GM12874 (cell line): ENCODE results near the gene P2RY1.

Experiments
- CTCF ChIP-seq: IDR thresholded peaks from 2 replicates; pipeline ENCODE4 v1.5.1; 2011; ENCODE audit warnings: low read depth, mild to moderate bottlenecking, control low read depth, low read length, moderate library complexity; ENCODE audit not compliant: insufficient read depth

Gene P2RY1

GRCh38 chr3:152839511-152839910 is 4.6 kb downstream of the P2RY1 start:
- no peak for TF ChIP-seq CTCF

GRCh38 chr3:152841131-152841530 is 6.2 kb downstream of the P2RY1 start:
- no peak for TF ChIP-seq CTCF

- no peak for TF ChIP-seq CTCF
Measured at GRCh38 chr3:152842413-152842812, 7.5 kb downstream of the P2RY1 start.

GRCh38 chr3:152843955-152844354 is 9.0 kb downstream of the P2RY1 start:
- no peak for TF ChIP-seq CTCF

- TF ChIP-seq CTCF: no peak
Measured at GRCh38 chr3:152849996-152850578, 15.2 kb downstream of the P2RY1 start.

- TF ChIP-seq CTCF: no peak
Measured at GRCh38 chr3:152853196-152853595, 18.3 kb downstream of the P2RY1 start.

- no peak for TF ChIP-seq CTCF
Measured at GRCh38 chr3:152857082-152857481, 22.2 kb downstream of the P2RY1 start.
